ENCODE measurements around the gene ADGRG6.

ADGRG6 gene

DNA sequence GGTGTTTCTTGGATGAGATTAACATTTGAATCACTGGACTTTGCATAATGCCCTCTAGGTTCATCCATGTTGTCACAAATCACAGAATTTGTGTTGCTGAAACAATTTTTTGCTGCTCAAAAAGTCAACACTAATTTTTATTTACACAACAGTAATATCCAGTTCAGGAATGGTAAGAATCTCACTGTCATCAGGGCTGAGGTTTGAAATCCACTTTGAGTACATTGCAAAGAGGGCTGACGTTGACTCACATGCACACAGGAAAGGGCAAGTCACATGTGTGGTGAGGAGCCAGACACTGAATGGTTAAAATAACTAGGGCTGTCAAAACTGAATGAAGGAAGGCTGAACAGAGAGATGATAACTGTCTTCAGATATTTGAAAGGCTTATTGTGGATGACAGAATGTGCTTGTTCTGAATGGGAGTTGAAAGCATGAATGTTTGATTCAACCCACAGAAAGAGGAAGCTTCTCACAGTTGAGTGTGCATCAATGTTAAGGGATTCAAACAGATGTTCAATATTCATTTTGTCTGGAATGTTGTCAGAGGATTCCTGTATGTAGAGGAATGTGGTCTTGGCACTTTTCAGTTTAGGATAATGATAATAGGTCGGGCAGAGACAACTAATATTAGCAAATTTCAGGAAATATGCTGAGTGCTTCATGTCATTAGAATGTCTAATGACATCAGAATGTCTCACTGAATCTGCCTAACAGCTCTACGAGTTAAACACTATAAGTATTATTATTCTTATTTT, 3.6 kb upstream of the ADGRG6 start:
- H3K9ac ChIP-seq (ENCODE audit: insufficient read length, low read depth), result no peak overlapping the region
- no peak for TF ChIP-seq SUZ12 (IDR thresholded peaks at IDR 0.05; ENCODE audit: extremely low read depth, insufficient read depth, insufficient read length)
- no peak for TF ChIP-seq ZNF274 (IDR thresholded peaks at IDR 0.05; ENCODE audit: low read depth, low read length)
- no peak for TF ChIP-seq YY1 (IDR thresholded peaks at IDR 0.05; ENCODE audit: insufficient read depth, insufficient read length)
- H3K27me3 ChIP-seq (ENCODE audit: insufficient read depth, insufficient read length), result peaks cover 32% of the 10 kb centered on the region
- no peak for DNase-seq (ENCODE audit: low read depth, low spot score)
- H3K9me3 ChIP-seq (ENCODE audit: insufficient read depth, low read length), result no peaks in the 10 kb centered on the region
- no peaks in the 10 kb centered on the region for H3K36me3 ChIP-seq (ENCODE audit: insufficient read depth, insufficient read length, low read length)
- no peaks in the 10 kb centered on the region for H3K4me1 ChIP-seq (ENCODE audit: insufficient read depth, insufficient read length)
- H3K4me3 ChIP-seq (ENCODE audit: insufficient read length, low read depth), result no peak overlapping the region

DNA sequence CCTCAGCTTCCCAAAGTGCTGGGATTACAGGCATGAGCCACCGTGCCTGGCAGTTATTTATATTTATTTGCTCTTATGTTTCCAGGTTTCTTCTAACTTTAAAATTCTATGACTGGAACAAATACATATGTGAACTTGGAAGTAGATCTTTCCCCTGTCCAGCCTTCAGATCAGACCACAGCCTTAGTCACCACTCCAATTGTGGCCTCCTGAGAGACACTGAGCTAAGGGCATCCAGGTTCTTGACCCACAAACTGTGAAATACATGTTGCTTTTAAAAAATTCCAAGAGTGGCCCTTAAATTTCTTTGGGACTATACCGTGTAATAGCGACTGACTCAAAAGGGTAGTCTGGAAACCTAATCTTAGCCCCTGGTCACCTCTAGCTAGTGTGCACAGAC, 1.5 kb upstream of the ADGRG6 start:
- Histone ChIP-seq H3K9me3 (ENCODE audit: insufficient read depth, low read length) (no peaks in the 10 kb centered on the region), H3K4me1 (ENCODE audit: insufficient read depth, insufficient read length) (no peaks in the 10 kb centered on the region), H3K9ac (ENCODE audit: insufficient read length, low read depth) (no peak overlapping the region), H3K36me3 (ENCODE audit: insufficient read depth, insufficient read length, low read length) (no peaks in the 10 kb centered on the region), H3K4me3 (ENCODE audit: insufficient read length, low read depth) (no peak overlapping the region), H3K27me3 (ENCODE audit: insufficient read depth, insufficient read length) (peaks cover 38% of the 10 kb centered on the region)
- TF ChIP-seq YY1 (IDR thresholded peaks at IDR 0.05; ENCODE audit: insufficient read depth, insufficient read length), result no peak
- DNase-seq (ENCODE audit: low read depth, low spot score), result no peak

DNA sequence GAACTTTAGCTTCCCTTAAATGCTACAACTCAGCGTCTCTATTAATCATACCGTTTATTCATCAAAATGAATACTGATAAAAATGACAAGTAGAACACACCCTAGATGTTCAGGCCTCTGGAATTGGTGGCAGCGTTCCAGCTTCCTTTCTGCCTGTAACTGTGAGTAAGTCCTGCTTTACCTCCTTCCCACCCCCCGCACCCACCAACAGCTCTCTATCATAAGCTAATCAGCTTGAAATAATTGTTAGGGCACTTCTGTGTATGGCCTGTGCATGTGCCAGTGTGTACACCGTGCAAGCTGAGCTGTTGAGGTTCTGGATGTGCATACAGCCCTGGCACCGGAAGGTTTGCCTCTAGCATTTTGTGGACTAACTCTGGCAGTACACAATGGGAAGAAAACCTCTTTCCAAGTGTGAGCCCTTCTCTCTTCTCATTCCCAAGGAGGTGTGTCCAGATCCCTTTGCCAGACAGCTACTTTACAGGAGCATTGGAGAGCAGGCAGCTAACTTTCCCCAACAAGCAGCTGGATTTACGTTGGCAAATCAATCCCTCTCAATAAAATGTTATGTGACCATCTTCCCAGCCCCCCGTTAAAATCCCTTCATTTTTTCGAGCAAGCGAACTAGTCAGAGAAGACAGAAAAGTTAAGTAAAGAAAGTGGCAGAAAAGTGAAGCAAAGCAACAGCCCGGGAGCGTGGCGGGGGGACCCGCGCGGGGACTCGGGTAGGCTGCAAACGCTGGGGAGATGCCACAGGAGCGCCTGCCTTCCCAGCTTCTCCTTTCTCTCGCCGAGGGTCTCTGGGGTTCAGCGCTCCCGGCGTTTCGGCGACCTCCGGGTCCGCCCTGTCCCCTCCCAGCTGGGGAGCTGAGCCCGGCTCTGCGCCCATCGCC, 803 bp upstream of the ADGRG6 start:
- no peaks in the 10 kb centered on the region for H3K36me3 ChIP-seq (ENCODE audit: insufficient read depth, insufficient read length, low read length)
- H3K4me1 ChIP-seq (ENCODE audit: insufficient read depth, insufficient read length), result no peaks in the 10 kb centered on the region
- no peak for DNase-seq (ENCODE audit: low read depth, low spot score)
- H3K9me3 ChIP-seq (ENCODE audit: insufficient read depth, low read length), result no peaks in the 10 kb centered on the region
- peak overlapping the region; percentile 61 for H3K4me3 ChIP-seq (ENCODE audit: insufficient read length, low read depth)
- H3K9ac ChIP-seq (ENCODE audit: insufficient read length, low read depth), result peak overlapping the region; percentile 69
- H3K27me3 ChIP-seq (ENCODE audit: insufficient read depth, insufficient read length), result peaks cover 38% of the 10 kb centered on the region
- TF ChIP-seq YY1 (IDR thresholded peaks at IDR 0.05; ENCODE audit: insufficient read depth, insufficient read length) (no peak), SUZ12 (IDR thresholded peaks at IDR 0.05; ENCODE audit: extremely low read depth, insufficient read depth, insufficient read length) (no peak), ZNF274 (IDR thresholded peaks at IDR 0.05; ENCODE audit: low read depth, low read length) (no peak)

DNA sequence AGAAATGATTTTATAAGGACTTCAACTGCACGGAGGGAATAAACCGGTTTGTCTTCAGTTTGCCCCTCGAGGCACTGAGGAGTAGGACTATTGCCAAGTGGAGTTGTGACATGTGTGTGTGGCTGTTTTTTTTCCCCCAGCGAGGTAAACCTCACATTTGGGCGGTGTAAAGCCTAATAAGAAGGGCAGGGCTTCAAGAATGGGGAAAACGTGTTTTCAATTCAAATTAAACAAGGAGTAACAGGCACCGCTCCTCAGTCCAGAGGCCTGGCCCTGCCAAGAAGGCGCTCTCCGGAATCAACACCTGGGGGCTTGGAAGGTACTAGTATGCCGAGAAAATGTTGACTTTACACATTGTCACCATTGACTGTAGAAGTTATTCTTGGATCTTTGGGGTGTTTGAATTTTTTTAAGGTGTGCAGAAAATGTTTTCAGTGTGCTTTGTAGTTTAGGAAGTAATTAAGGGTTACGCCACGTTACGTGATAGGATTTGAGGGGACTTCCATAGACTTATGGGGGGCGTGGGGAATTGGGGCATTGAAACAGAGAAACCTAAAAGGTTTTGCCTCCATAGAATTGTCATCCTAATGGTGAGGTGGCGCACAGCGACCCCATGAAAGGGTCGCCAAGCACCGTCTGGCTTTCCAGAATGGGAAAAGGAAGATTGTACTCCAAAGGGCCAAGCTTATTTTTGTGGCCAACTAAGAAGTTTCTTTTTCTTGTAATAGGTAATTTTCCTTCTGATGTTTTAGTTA, 791 bp downstream of the ADGRG6 start:
- H3K4me1 ChIP-seq (ENCODE audit: insufficient read depth, insufficient read length), result no peaks in the 10 kb centered on the region
- H3K9me3 ChIP-seq (ENCODE audit: insufficient read depth, low read length), result no peaks in the 10 kb centered on the region
- H3K27me3 ChIP-seq (ENCODE audit: insufficient read depth, insufficient read length), result peaks cover 38% of the 10 kb centered on the region
- H3K9ac ChIP-seq (ENCODE audit: insufficient read length, low read depth), result no peak overlapping the region
- TF ChIP-seq YY1 (IDR thresholded peaks at IDR 0.05; ENCODE audit: insufficient read depth, insufficient read length) (no peak), SUZ12 (IDR thresholded peaks at IDR 0.05; ENCODE audit: extremely low read depth, insufficient read depth, insufficient read length) (no peak), ZNF274 (IDR thresholded peaks at IDR 0.05; ENCODE audit: low read depth, low read length) (no peak)
- no peak for DNase-seq (ENCODE audit: low read depth, low spot score)
- peak overlapping the region; percentile 61 for H3K4me3 ChIP-seq (ENCODE audit: insufficient read length, low read depth)
- no peaks in the 10 kb centered on the region for H3K36me3 ChIP-seq (ENCODE audit: insufficient read depth, insufficient read length, low read length)

DNA sequence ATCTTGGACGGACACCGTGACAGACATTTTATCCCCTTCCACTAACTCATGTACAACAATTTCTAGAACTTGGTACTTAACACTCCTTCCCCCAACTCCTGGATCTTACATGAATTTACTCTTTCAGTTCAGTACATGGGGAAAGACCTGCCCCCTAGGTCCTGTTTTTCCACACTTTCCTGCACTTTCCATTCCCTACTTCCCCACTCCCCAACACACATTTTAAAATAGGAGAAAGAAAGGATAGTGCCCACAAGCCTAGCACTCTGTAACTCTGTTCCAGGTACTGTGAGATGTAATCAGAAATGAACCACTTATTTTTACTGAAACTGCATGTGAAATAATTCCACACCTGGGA, 1.3 kb downstream of the ADGRG6 start:
- TF ChIP-seq YY1 (IDR thresholded peaks at IDR 0.05; ENCODE audit: insufficient read depth, insufficient read length) (no peak), ZNF274 (IDR thresholded peaks at IDR 0.05; ENCODE audit: low read depth, low read length) (no peak), SUZ12 (IDR thresholded peaks at IDR 0.05; ENCODE audit: extremely low read depth, insufficient read depth, insufficient read length) (no peak)
- no peak overlapping the region for H3K9ac ChIP-seq (ENCODE audit: insufficient read length, low read depth)

DNA sequence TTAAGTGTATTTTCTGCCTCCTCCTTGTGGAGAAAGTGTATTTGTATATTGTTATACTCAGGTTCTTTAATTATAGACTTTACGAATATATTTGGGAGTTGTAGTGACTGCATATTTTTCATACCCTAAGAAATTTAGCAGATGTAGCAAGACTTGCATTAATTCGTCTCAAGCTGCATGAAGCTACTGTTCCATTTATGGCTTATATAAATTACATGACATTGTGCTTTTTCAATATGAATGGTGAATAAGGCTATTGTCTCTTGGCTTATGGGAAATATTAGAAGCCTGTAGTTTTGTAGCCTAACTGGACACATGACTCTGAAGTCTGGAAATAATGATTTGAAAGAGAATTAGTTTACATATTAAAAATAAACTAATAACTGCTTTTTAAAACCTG, 2.4 kb downstream of the ADGRG6 start:
- Histone ChIP-seq H3K4me3 (ENCODE audit: insufficient read length, low read depth) (no peak overlapping the region), H3K9ac (ENCODE audit: insufficient read length, low read depth) (no peak overlapping the region), H3K4me1 (ENCODE audit: insufficient read depth, insufficient read length) (no peaks in the 10 kb centered on the region), H3K9me3 (ENCODE audit: insufficient read depth, low read length) (no peaks in the 10 kb centered on the region), H3K36me3 (ENCODE audit: insufficient read depth, insufficient read length, low read length) (no peaks in the 10 kb centered on the region), H3K27me3 (ENCODE audit: insufficient read depth, insufficient read length) (peaks cover 38% of the 10 kb centered on the region)
- no peak for DNase-seq (ENCODE audit: low read depth, low spot score)
- TF ChIP-seq YY1 (IDR thresholded peaks at IDR 0.05; ENCODE audit: insufficient read depth, insufficient read length) (no peak), SUZ12 (IDR thresholded peaks at IDR 0.05; ENCODE audit: extremely low read depth, insufficient read depth, insufficient read length) (no peak), ZNF274 (IDR thresholded peaks at IDR 0.05; ENCODE audit: low read depth, low read length) (no peak)

More for the DNA sequence above, 1.3 kb downstream of the ADGRG6 start:
- Histone ChIP-seq H3K4me3 (ENCODE audit: insufficient read length, low read depth) (no peak overlapping the region), H3K27me3 (ENCODE audit: insufficient read depth, insufficient read length) (peaks cover 38% of the 10 kb centered on the region), H3K4me1 (ENCODE audit: insufficient read depth, insufficient read length) (no peaks in the 10 kb centered on the region), H3K9me3 (ENCODE audit: insufficient read depth, low read length) (no peaks in the 10 kb centered on the region), H3K36me3 (ENCODE audit: insufficient read depth, insufficient read length, low read length) (no peaks in the 10 kb centered on the region)
- no peak for DNase-seq (ENCODE audit: low read depth, low spot score)

DNA sequence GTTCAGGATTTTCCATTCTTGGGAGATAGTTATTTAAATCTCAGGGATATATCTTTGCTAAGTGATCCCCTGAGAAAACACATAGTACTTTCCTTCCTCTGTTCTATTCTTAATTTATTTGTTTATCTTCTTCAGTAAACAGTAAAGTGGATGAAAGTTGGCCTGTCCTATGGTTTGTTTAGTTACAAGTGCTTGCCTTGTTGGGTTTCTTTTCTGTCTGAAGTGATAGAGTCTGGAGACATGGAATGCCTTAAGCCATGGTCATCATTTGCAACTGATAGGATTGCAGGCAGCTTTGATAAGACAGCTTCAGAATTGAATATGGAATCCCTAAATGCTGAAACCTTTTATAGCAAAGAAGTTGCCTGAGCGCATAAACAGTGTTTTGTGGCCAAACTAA, 4.9 kb downstream of the ADGRG6 start:
- DNase-seq (ENCODE audit: low read depth, low spot score), result no peak
- no peaks in the 10 kb centered on the region for H3K9me3 ChIP-seq (ENCODE audit: insufficient read depth, low read length)
- no peaks in the 10 kb centered on the region for H3K4me1 ChIP-seq (ENCODE audit: insufficient read depth, insufficient read length)
- no peak for TF ChIP-seq SUZ12 (IDR thresholded peaks at IDR 0.05; ENCODE audit: extremely low read depth, insufficient read depth, insufficient read length)
- no peak for TF ChIP-seq ZNF274 (IDR thresholded peaks at IDR 0.05; ENCODE audit: low read depth, low read length)
- no peak for TF ChIP-seq YY1 (IDR thresholded peaks at IDR 0.05; ENCODE audit: insufficient read depth, insufficient read length)
- no peak overlapping the region for H3K9ac ChIP-seq (ENCODE audit: insufficient read length, low read depth)
- H3K27me3 ChIP-seq (ENCODE audit: insufficient read depth, insufficient read length), result peaks cover 21% of the 10 kb centered on the region
- H3K36me3 ChIP-seq (ENCODE audit: insufficient read depth, insufficient read length, low read length), result no peaks in the 10 kb centered on the region
- no peak overlapping the region for H3K4me3 ChIP-seq (ENCODE audit: insufficient read length, low read depth)

Data from NT2/D1 (cell line).